Endothelial cell of umbilical vein (primary cell): ENCODE data around the gene REPS1. TPM values are rescaled to one million over a fixed set of nuclear protein-coding genes. Genes with fewer than 3 reads are reported as not detected.

Source experiments
- BruUV-seq: library from RNA; stranded (reverse); fragments of 400-500 nt; replicated peaks from 2 replicates; lab custom pipeline; 2021; lab: Mats Ljungman, UMichigan
- CTCF ChIA-PET: fragments of 300-600, 350-600 bp; sonication (Branson Sonifier 250); formaldehyde crosslinking; loops from one replicate; lab custom pipeline; 2021; ENCODE audit warnings: antibody characterized with exemption, inconsistent platforms; lab: Charles Lee
- POLR2A ChIA-PET: fragments of 300-600, 350-600 bp; sonication (Branson Sonifier 250); formaldehyde crosslinking; loops from one replicate; lab custom pipeline; 2021; ENCODE audit warnings: antibody characterized with exemption, inconsistent platforms; lab: Charles Lee
- DNase-seq: peaks from one replicate; pipeline ENCODE4 v3.0.0-alpha.2; 2011; ENCODE audit warnings: low read depth, low spot score
- FAIRE-seq: peaks from 2 replicates; lab custom pipeline; 2011; peaks lifted over from hg19 to GRCh38; lab: Jason Lieb, UNC
- H2AFZ ChIP-seq: 2 replicates; pipeline ENCODE4 v1.6.0; 2012; ENCODE audit warnings: low read depth, low read length, control low read depth, inconsistent platforms
- H3K27ac ChIP-seq: 2 replicates; pipeline ENCODE4 v1.5.1; 2011; ENCODE audit warnings: low read depth, mild to moderate bottlenecking, control low read depth, low read length, moderate library complexity; ENCODE audit not compliant: insufficient read depth
- H3K27me3 ChIP-seq, 2 experiments: 2 replicates each; pipeline versions ENCODE4 v1.6.0 to v1.6.1; 2011; ENCODE audit warnings: low read length in 2 of 2, mixed read lengths in 1 of 2; ENCODE audit not compliant: control insufficient read depth in 2 of 2, insufficient read depth in 2 of 2
- H3K36me3 ChIP-seq, 2 experiments: 2 replicates in 1 of 2; 3 replicates in 1 of 2; pipeline ENCODE4 v1.5.1; 2011; ENCODE audit warnings: low read length in 2 of 2, mild to moderate bottlenecking in 1 of 2, moderate library complexity in 1 of 2; ENCODE audit not compliant: control insufficient read depth in 2 of 2, insufficient read depth in 2 of 2; ENCODE audit errors: extremely low read depth in 1 of 2
- H3K4me1 ChIP-seq: 3 replicates; pipeline ENCODE4 v1.5.1; 2011; ENCODE audit warnings: mild to moderate bottlenecking, low read length; ENCODE audit not compliant: control insufficient read depth, insufficient read depth; ENCODE audit errors: extremely low read depth
- H3K4me2 ChIP-seq: 2 replicates; pipeline ENCODE4 v1.6.1; 2011; ENCODE audit warnings: low read length, control low read depth, mixed read lengths; ENCODE audit not compliant: insufficient read depth
- H3K4me3 ChIP-seq, 3 experiments: fragments of 200-600 bp in 1 of 3; sonication (generic), shearing (Covaris generic) in 1 of 3; replicated peaks in 1 of 3; 2 replicates each; pipeline ENCODE4 v1.5.1; 2011 to 2016; ENCODE audit warnings: control low read depth in 3 of 3, low read length in 3 of 3, mild to moderate bottlenecking in 2 of 3, inconsistent platforms in 1 of 3, low read depth in 1 of 3, moderate library complexity in 1 of 3; ENCODE audit not compliant: insufficient read depth in 1 of 3
- H3K79me2 ChIP-seq: 2 replicates; pipeline ENCODE4 v1.6.0; 2012; ENCODE audit warnings: low read length, inconsistent platforms; ENCODE audit not compliant: control insufficient read depth, insufficient read depth
- H3K9ac ChIP-seq: replicated peaks from 2 replicates; pipeline ENCODE3; 2011; ENCODE audit warnings: low read length, control low read depth; ENCODE audit not compliant: insufficient read depth; ENCODE audit errors: extremely low read depth
- H3K9me1 ChIP-seq: replicated peaks from 3 replicates; pipeline ENCODE4 v1.6.0; 2011; ENCODE audit warnings: mild to moderate bottlenecking, low read length; ENCODE audit not compliant: control insufficient read depth, insufficient read depth; ENCODE audit errors: extremely low read depth
- H3K9me3 ChIP-seq: replicated peaks from 2 replicates; pipeline ENCODE4 v1.5.1; 2012; ENCODE audit warnings: low read length, inconsistent platforms; ENCODE audit not compliant: control insufficient read depth, insufficient read depth
- H4K20me1 ChIP-seq: replicated peaks from 2 replicates; pipeline ENCODE3; 2011; ENCODE audit warnings: mild to moderate bottlenecking, low read length; ENCODE audit not compliant: control insufficient read depth, insufficient read depth; ENCODE audit errors: extremely low read depth
- EZH2 ChIP-seq: IDR thresholded peaks from 2 replicates; pipeline ENCODE4 v1.6.1; 2012; ENCODE audit warnings: borderline replicate concordance, low read depth, mild to moderate bottlenecking, moderate library complexity, low read length, inconsistent platforms; ENCODE audit not compliant: severe bottlenecking
- FOS ChIP-seq: IDR thresholded peaks from 2 replicates; pipeline ENCODE4 v1.6.1; 2011; ENCODE audit warnings: mild to moderate bottlenecking, low read length, moderate library complexity, borderline replicate concordance; ENCODE audit not compliant: insufficient read depth
- GATA2 ChIP-seq: IDR thresholded peaks from 2 replicates; pipeline ENCODE4 v1.7.0; 2011; ENCODE audit warnings: low read depth, mild to moderate bottlenecking, moderate library complexity, mixed read lengths, low read length; ENCODE audit not compliant: insufficient read length, insufficient read depth
- JUN ChIP-seq: IDR thresholded peaks from 2 replicates; pipeline ENCODE4 v1.6.1; 2011; ENCODE audit warnings: borderline replicate concordance, low read depth; ENCODE audit not compliant: insufficient read length, insufficient read depth
- MYC ChIP-seq: IDR thresholded peaks from one replicate; pipeline ENCODE4 v1.6.1; 2011; ENCODE audit warnings: mild to moderate bottlenecking, low read depth, low read length
- POLR2A ChIP-seq: IDR thresholded peaks from 2 replicates; pipeline ENCODE4 v1.6.1; 2012; ENCODE audit warnings: low read depth, mild to moderate bottlenecking, control low read depth, low read length
- POLR2AphosphoS5 ChIP-seq: IDR thresholded peaks from 2 replicates; pipeline ENCODE4 v1.6.1; 2012; ENCODE audit warnings: low read depth, mild to moderate bottlenecking, control low read depth, low read length, moderate library complexity; ENCODE audit not compliant: insufficient read depth
- dilution Hi-C: fragments of 300-500 bp; cut with MboI; formaldehyde crosslinking; loops from one replicate; pipeline ENCODE4 v1.15.0; 2019; ENCODE audit warnings: low sequenced_read_pairs; ENCODE audit not compliant: extremely low pct_ligation_motif_present
- intact Hi-C: fragments of 100-400 bp; cut with micrococcal nuclease; formaldehyde crosslinking; loops from one replicate; pipeline ENCODE4 v1.10.0; 2022
- polyA plus RNA-seq, 4 experiments: library from polyadenylated mRNA; depleted of rRNA in 3 of 4; stranded (reverse) in 3 of 4; unstranded in 1 of 4; fragments of >200 nt; gene quantifications; 2 replicates each; pipeline versions ENCODE4 v1.2.1 to v1.2.3, GENCODE V29; 2011 to 2012; ENCODE audit warnings: missing spikeins in 1 of 4
- total RNA-seq: library from RNA; stranded (reverse); gene quantifications from 2 replicates; pipeline ENCODE4 v1.2.3, GENCODE V29; 2021
- TF ChIP-seq, protein P1 (sequence below): IDR thresholded peaks from 2 replicates; pipeline ENCODE4 v1.6.1; 2011; ENCODE audit not compliant: insufficient read depth, insufficient read length
- TF ChIP-seq, protein P2 (sequence below), 2 donors: IDR thresholded peaks; 1 replicate in 1 of 2; 2 replicates in 1 of 2; pipeline ENCODE4 v1.5.1; 2011; ENCODE audit warnings: low read length in 2 of 2, mild to moderate bottlenecking in 2 of 2, moderate library complexity in 2 of 2, control low read depth in 1 of 2, inconsistent platforms in 1 of 2, low read depth in 1 of 2; ENCODE audit not compliant: insufficient read depth in 1 of 2; ENCODE audit errors: extremely low read depth in 1 of 2

REPS1 gene
- total and polyA plus RNA-seq, 2 donors (not counting 3 experiments of a cell fraction or from before 2014, with no cell fraction given), result 20.6 to 35.0 TPM

DNA sequence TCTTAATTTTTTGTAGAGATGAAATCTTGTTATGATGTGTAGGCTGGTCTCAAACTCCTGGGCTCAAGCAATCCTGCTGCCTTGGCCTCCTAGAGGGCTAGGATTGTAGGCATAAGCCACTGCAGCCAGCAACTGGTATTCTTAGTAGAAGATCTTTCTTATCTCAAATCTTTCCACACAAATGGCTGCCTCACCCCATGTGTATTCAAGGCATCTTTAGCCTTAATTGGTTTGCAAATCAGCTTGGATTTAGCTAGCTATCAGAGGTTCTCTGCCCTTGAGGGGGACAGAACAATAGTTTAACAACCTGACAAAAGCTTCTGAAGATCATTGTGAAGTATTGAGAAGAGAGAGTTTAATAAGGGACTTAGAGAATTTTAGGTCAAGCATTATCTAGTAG, 22.6 kb upstream of the REPS1 start:
- no peaks in the 10 kb centered on the region for H4K20me1 ChIP-seq
- H3K4me2 ChIP-seq, result no peak overlapping the region
- H3K4me3 ChIP-seq, result no peak overlapping the region
- CTCF ChIA-PET, result interaction anchor here (2.0 kb wide), 1 partner anchor 9 kb away, joined by 4 read pairs; no protein-coding TSS in a partner anchor
- H3K79me2 ChIP-seq, result no peaks in the 10 kb centered on the region
- intact Hi-C loops (no loop called here), dilution Hi-C loops (no loop called here)
- no peak overlapping the region for H3K27ac ChIP-seq
- no peak overlapping the region for H2AFZ ChIP-seq
- no peak for TF ChIP-seq FOS
- TF ChIP-seq, protein P1, sequence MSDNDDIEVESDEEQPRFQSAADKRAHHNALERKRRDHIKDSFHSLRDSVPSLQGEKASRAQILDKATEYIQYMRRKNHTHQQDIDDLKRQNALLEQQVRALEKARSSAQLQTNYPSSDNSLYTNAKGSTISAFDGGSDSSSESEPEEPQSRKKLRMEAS, result no peak
- TF ChIP-seq POLR2A, result no peak
- no peaks in the 10 kb centered on the region for H3K4me1 ChIP-seq
- FAIRE-seq (no peak), DNase-seq (no peak)
- no peaks in the 10 kb centered on the region for H3K9me1 ChIP-seq
- no peaks in the 10 kb centered on the region for H3K36me3 ChIP-seq
- H3K9ac ChIP-seq, result no peak overlapping the region
- POLR2A ChIA-PET, result no interaction called here
- BruUV-seq, result no TSS peak
- H3K27me3 ChIP-seq, result peaks cover 0 to 3% of the 10 kb centered on the region in 2 experiments
- no peaks in the 10 kb centered on the region for H3K9me3 ChIP-seq

DNA sequence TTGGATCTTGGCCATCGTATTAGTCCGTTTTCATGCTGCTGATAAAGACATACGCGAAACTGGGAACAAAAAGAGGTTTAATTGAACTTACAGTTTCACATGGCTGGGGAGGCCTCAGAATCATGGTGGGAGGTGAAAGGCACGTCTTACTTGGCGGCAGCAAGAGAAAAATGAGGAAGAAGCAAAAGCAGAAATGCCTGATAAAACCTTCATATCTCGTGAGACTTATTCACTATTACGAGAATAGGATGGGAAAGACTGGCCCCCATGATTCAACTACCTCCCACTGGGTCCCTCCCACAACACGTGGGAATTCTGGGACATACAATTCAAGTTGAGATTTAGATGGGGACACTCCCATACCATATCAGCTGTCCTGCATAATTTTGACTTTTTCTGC, 20.1 kb upstream of the REPS1 start:
- ChIA-PET POLR2A (no interaction called here), CTCF (interaction anchor here (1.0 to 1.9 kb wide), 2 partner anchors 19 to 356 kb away, joined by 3 to 6 read pairs; no protein-coding TSS in a partner anchor)
- H3K9me1 ChIP-seq, result no peaks in the 10 kb centered on the region
- no peak overlapping the region for H3K27ac ChIP-seq
- no peak overlapping the region for H2AFZ ChIP-seq
- no peak overlapping the region for H3K4me2 ChIP-seq
- no peaks in the 10 kb centered on the region for H3K9me3 ChIP-seq
- TF ChIP-seq POLR2AphosphoS5 (no peak), GATA2 (no peak), FOS (no peak), JUN (no peak), EZH2 (no peak), MYC (no peak), POLR2A (no peak)
- TF ChIP-seq, protein P1, result no peak
- TF ChIP-seq, protein P2, sequence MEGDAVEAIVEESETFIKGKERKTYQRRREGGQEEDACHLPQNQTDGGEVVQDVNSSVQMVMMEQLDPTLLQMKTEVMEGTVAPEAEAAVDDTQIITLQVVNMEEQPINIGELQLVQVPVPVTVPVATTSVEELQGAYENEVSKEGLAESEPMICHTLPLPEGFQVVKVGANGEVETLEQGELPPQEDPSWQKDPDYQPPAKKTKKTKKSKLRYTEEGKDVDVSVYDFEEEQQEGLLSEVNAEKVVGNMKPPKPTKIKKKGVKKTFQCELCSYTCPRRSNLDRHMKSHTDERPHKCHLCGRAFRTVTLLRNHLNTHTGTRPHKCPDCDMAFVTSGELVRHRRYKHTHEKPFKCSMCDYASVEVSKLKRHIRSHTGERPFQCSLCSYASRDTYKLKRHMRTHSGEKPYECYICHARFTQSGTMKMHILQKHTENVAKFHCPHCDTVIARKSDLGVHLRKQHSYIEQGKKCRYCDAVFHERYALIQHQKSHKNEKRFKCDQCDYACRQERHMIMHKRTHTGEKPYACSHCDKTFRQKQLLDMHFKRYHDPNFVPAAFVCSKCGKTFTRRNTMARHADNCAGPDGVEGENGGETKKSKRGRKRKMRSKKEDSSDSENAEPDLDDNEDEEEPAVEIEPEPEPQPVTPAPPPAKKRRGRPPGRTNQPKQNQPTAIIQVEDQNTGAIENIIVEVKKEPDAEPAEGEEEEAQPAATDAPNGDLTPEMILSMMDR (IDR thresholded peaks at IDR 0.05; ENCODE audit: extremely low read depth in 1 of 2, insufficient read depth in 1 of 2, low read depth in 1 of 2, low read length in 2 of 2), result no peak
- dilution Hi-C loops (no loop called here), intact Hi-C loops (no loop called here)
- H3K36me3 ChIP-seq, result no peaks in the 10 kb centered on the region
- no TSS peak for BruUV-seq
- no peak overlapping the region for H3K4me3 ChIP-seq
- no peak for FAIRE-seq
- no peaks in the 10 kb centered on the region for H4K20me1 ChIP-seq
- H3K4me1 ChIP-seq, result no peaks in the 10 kb centered on the region
- no peak overlapping the region for H3K9ac ChIP-seq
- no peak for DNase-seq
- no peaks in the 10 kb centered on the region for H3K79me2 ChIP-seq
- peaks cover 0 to 3% of the 10 kb centered on the region in 2 experiments for H3K27me3 ChIP-seq
